Keratinocyte (primary cell): ENCODE data around the gene UGT1A4. TPM values are rescaled to one million over a fixed set of nuclear protein-coding genes. Genes with fewer than 3 reads are reported as not detected.

Experiments
- DNase-seq: peaks from one replicate; pipeline ENCODE4 v3.0.0-alpha.2; 2011; ENCODE audit warnings: low read depth, missing footprints, low spot score
- FAIRE-seq: peaks from 2 replicates; lab custom pipeline; 2011; peaks lifted over from hg19 to GRCh38; lab: Jason Lieb, UNC
- H2AFZ ChIP-seq: 2 replicates; pipeline ENCODE4 v1.6.0; 2012; ENCODE audit warnings: low read length, control low read depth, inconsistent platforms; ENCODE audit not compliant: control insufficient read depth
- H3K27ac ChIP-seq: 2 replicates; pipeline ENCODE4 v1.5.1; 2011; ENCODE audit warnings: low read length; ENCODE audit not compliant: control insufficient read depth, insufficient read depth
- H3K27me3 ChIP-seq: 3 replicates; pipeline ENCODE4 v1.6.0; 2011; ENCODE audit warnings: low read length; ENCODE audit not compliant: control insufficient read depth, insufficient read depth; ENCODE audit errors: extremely low read depth
- H3K36me3 ChIP-seq, 2 experiments: 2 replicates in 1 of 2; 3 replicates in 1 of 2; pipeline ENCODE4 v1.5.1; 2011; ENCODE audit warnings: low read length in 2 of 2, mild to moderate bottlenecking in 1 of 2; ENCODE audit not compliant: control insufficient read depth in 2 of 2, insufficient read depth in 2 of 2; ENCODE audit errors: extremely low read depth in 1 of 2
- H3K4me1 ChIP-seq: 3 replicates; pipeline ENCODE4 v1.5.1; 2011; ENCODE audit warnings: low read length; ENCODE audit not compliant: control insufficient read depth, insufficient read depth; ENCODE audit errors: extremely low read depth
- H3K4me2 ChIP-seq: 3 replicates; pipeline ENCODE4 v1.6.0; 2011; ENCODE audit warnings: low read depth, low read length; ENCODE audit not compliant: control insufficient read depth, insufficient read depth; ENCODE audit errors: extremely low read depth
- H3K4me3 ChIP-seq, 3 experiments: fragments of 200-600 bp in 1 of 3; sonication (generic) in 1 of 3; 2 replicates in 2 of 3; 3 replicates in 1 of 3; pipeline ENCODE4 v1.5.1; 2011 to 2016; ENCODE audit warnings: low read length in 3 of 3, mild to moderate bottlenecking in 3 of 3, control low read depth in 2 of 3, inconsistent platforms in 1 of 3, low read depth in 1 of 3, mixed read lengths in 1 of 3, mixed run types in 1 of 3, moderate library complexity in 1 of 3; ENCODE audit not compliant: control insufficient read depth in 2 of 3, insufficient read depth in 2 of 3; ENCODE audit errors: extremely low read depth in 1 of 3
- H3K79me2 ChIP-seq: 2 replicates; pipeline ENCODE4 v1.6.0; 2012; ENCODE audit warnings: low read length; ENCODE audit not compliant: control insufficient read depth, insufficient read depth
- H3K9ac ChIP-seq: 3 replicates; pipeline ENCODE4 v1.6.0; 2011; ENCODE audit warnings: low read length; ENCODE audit not compliant: control insufficient read depth, insufficient read depth; ENCODE audit errors: extremely low read depth
- H3K9me1 ChIP-seq: 3 replicates; pipeline ENCODE4 v1.6.0; 2011; ENCODE audit warnings: low read length; ENCODE audit not compliant: control insufficient read depth, insufficient read depth; ENCODE audit errors: extremely low read depth
- H3K9me3 ChIP-seq: 2 replicates; pipeline ENCODE4 v1.5.1; 2012; ENCODE audit warnings: low read depth, low read length; ENCODE audit not compliant: control insufficient read depth
- H4K20me1 ChIP-seq: 3 replicates; pipeline ENCODE4 v1.6.0; 2011; ENCODE audit warnings: low read length; ENCODE audit not compliant: control insufficient read depth, insufficient read depth; ENCODE audit errors: extremely low read depth
- EZH2 ChIP-seq: IDR thresholded peaks from one replicate; pipeline ENCODE4 v1.6.1; 2012; ENCODE audit warnings: inconsistent platforms, mild to moderate bottlenecking, low read length, moderate library complexity
- dilution Hi-C: fragments of 300-500 bp; cut with MboI; formaldehyde crosslinking; loops from one replicate; pipeline ENCODE4 v1.7.0; 2020; ENCODE audit warnings: low sequenced_read_pairs; ENCODE audit not compliant: extremely low pct_ligation_motif_present
- polyA plus RNA-seq, 5 experiments: library from polyadenylated mRNA; depleted of rRNA in 3 of 5; stranded (reverse) in 3 of 5; stranded (forward) in 1 of 5; unstranded in 1 of 5; fragments of >200 nt; gene quantifications; 1 replicate in 1 of 5; 2 replicates in 3 of 5; 3 replicates in 1 of 5; pipeline versions ENCODE4 v1.2.1 to v1.2.3, GENCODE V29; 2011 to 2012; ENCODE audit warnings: missing spikeins in 2 of 5, low read depth in 1 of 5, low replicate concordance in 1 of 5
- TF ChIP-seq, protein P1 (sequence below), 3 experiments: IDR thresholded peaks in 1 of 3; conservative IDR thresholded peaks in 1 of 3; optimal IDR thresholded peaks in 1 of 3; 2 replicates in 2 of 3; 3 replicates in 1 of 3; pipeline versions ENCODE3 to v1.5.1; 2011; ENCODE audit warnings: low read length in 3 of 3, mild to moderate bottlenecking in 3 of 3, moderate library complexity in 2 of 3, control low read depth in 1 of 3, inconsistent platforms in 1 of 3; ENCODE audit not compliant: insufficient read depth in 2 of 3; ENCODE audit errors: extremely low read depth in 1 of 3

The UGT1A4 gene
- polyA plus RNA-seq, 1 donor (not counting 4 experiments of a cell fraction or from before 2014, with no cell fraction given), result 2.4 TPM

DNA sequence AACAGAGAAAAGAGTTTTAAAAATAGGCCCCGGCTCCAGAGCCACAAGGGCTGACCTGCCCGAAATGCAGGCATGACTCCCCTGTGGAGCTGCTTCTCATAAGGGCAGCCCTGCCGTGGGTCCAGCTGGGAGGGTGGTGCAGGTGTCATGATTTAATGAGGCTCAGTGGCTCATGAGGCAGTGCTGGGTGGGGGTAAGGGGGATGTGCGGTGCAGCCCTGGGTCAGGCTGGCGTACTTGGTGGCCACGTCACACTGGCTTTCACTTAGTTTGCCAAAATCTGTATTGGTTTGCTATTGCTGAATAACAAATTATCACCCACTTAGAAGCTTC is 102.2 kb downstream of the UGT1A4 start:
- no peak for DNase-seq
- TF ChIP-seq, protein P1, sequence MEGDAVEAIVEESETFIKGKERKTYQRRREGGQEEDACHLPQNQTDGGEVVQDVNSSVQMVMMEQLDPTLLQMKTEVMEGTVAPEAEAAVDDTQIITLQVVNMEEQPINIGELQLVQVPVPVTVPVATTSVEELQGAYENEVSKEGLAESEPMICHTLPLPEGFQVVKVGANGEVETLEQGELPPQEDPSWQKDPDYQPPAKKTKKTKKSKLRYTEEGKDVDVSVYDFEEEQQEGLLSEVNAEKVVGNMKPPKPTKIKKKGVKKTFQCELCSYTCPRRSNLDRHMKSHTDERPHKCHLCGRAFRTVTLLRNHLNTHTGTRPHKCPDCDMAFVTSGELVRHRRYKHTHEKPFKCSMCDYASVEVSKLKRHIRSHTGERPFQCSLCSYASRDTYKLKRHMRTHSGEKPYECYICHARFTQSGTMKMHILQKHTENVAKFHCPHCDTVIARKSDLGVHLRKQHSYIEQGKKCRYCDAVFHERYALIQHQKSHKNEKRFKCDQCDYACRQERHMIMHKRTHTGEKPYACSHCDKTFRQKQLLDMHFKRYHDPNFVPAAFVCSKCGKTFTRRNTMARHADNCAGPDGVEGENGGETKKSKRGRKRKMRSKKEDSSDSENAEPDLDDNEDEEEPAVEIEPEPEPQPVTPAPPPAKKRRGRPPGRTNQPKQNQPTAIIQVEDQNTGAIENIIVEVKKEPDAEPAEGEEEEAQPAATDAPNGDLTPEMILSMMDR (optimal IDR thresholded peaks at IDR 0.05 in 1 of 3, IDR thresholded peaks at IDR 0.05 in 1 of 3, conservative IDR thresholded peaks at IDR 0.05 in 1 of 3; ENCODE audit: extremely low read depth in 1 of 3, insufficient read depth in 2 of 3, low read length in 3 of 3), result no peak
- TF ChIP-seq EZH2, result no peak
- H3K9me3 ChIP-seq, result no peaks in the 10 kb centered on the region
- no peak overlapping the region for H3K4me3 ChIP-seq
- no peaks in the 10 kb centered on the region for H3K9me1 ChIP-seq
- FAIRE-seq, result no peak
- no peak overlapping the region for H2AFZ ChIP-seq
- dilution Hi-C loops, result no loop called here
- H3K9ac ChIP-seq, result no peak overlapping the region
- peaks cover 5% of the 10 kb centered on the region for H3K27me3 ChIP-seq
- H4K20me1 ChIP-seq, result no peaks in the 10 kb centered on the region
- no peaks in the 10 kb centered on the region for H3K36me3 ChIP-seq
- H3K27ac ChIP-seq, result no peak overlapping the region
- H3K4me1 ChIP-seq, result no peaks in the 10 kb centered on the region
- H3K4me2 ChIP-seq, result no peak overlapping the region
- no peaks in the 10 kb centered on the region for H3K79me2 ChIP-seq

DNA sequence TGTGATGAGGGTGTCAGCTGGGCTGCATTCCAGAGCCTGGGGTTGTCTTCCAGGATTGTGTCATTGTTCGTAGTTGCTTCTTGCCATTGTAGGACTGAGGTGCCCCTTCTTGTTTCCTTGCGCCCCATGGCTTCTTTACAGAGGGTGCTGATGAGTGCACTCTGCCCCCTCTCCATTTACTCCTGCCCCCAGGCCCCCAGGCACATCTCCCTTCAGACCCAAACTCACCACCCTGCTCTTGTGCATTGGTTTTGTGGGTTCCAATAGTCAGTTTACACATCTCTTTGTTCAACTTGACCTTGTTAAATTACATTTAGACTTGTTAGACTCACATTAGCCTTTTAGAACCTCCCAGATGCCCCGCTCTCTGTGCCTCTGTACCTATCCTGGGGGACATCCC is 102.7 kb downstream of the UGT1A4 start:
- no peak overlapping the region for H3K27ac ChIP-seq

More for the DNA sequence above, 102.7 kb downstream of the UGT1A4 start:
- TF ChIP-seq EZH2, result no peak
- TF ChIP-seq, protein P1 (optimal IDR thresholded peaks at IDR 0.05 in 1 of 3, IDR thresholded peaks at IDR 0.05 in 1 of 3, conservative IDR thresholded peaks at IDR 0.05 in 1 of 3; ENCODE audit: extremely low read depth in 1 of 3, insufficient read depth in 2 of 3, low read length in 3 of 3), result no peak
- H3K9me3 ChIP-seq, result no peaks in the 10 kb centered on the region
- no peak for FAIRE-seq
- no peaks in the 10 kb centered on the region for H3K4me1 ChIP-seq
- dilution Hi-C loops, result no loop called here
- H3K4me3 ChIP-seq, result no peak overlapping the region
- no peak for DNase-seq
- no peak overlapping the region for H3K9ac ChIP-seq
- H3K79me2 ChIP-seq, result no peaks in the 10 kb centered on the region
- no peak overlapping the region for H2AFZ ChIP-seq
- H3K36me3 ChIP-seq, result no peaks in the 10 kb centered on the region
- H3K9me1 ChIP-seq, result no peaks in the 10 kb centered on the region
- no peak overlapping the region for H3K4me2 ChIP-seq
- H3K27me3 ChIP-seq, result peaks cover 5% of the 10 kb centered on the region
- H4K20me1 ChIP-seq, result no peaks in the 10 kb centered on the region
